ENCODE measurements around the gene HS6ST1. TPM values are rescaled to one million over a fixed set of nuclear protein-coding genes. Genes with fewer than 3 reads are reported as not detected.

HS6ST1 gene
- total and polyA plus RNA-seq, 2 donors (not counting 1 experiment from before 2014, with no cell fraction given): 7.8 to 22.7 TPM

DNA sequence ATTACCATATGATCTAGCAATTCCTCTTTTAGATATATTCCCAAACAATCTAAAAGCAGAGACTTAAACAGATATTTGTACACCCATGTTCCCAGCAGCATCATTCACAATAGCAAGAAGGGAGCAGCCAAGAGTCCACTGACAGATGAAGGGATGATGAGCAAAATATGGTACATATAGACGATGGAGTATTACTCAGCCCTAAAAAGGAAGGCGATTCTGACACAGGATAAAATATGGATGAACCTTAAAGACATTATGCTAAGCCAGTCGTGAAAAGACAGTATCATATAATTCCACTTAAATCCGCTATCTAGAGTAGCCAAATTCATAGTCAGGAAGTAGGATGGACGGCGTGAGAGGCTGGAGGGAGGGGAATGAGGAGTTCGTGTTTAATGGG lies 20.4 kb downstream of the HS6ST1 start:
- DNase-seq (no peak), ATAC-seq (ENCODE audit: low read depth) (no peak)
- Histone ChIP-seq H2AFZ (ENCODE audit: insufficient read depth, low read depth, low read length, poor library complexity, severe bottlenecking) (no peak overlapping the region), H3K36me3 (replicated peaks in 1 of 2; ENCODE audit: control extremely low read depth in 1 of 2, control insufficient read depth in 1 of 2, extremely low read depth in 1 of 2, insufficient read depth in 2 of 2, low read length in 1 of 2) (peaks cover 0 to 5% of the 10 kb centered on the region in 2 experiments), H3K4me2 (replicated peaks; ENCODE audit: low read depth, low read length, poor library complexity, severe bottlenecking) (no peak overlapping the region), H3K4me1 (ENCODE audit: control insufficient read depth in 2 of 2, insufficient read depth in 2 of 2, low read length in 2 of 2) (no peaks in the 10 kb centered on the region), H3K79me2 (ENCODE audit: control insufficient read depth, insufficient read depth, low read length) (peaks cover 69% of the 10 kb centered on the region), H3K9me3 (ENCODE audit: control extremely low read depth in 1 of 3, control insufficient read depth in 2 of 3, insufficient read depth in 1 of 3, low read length in 2 of 3) (peaks cover 0 to 7% (median 0%) of the 10 kb centered on the region in 3 donors), H3K27ac (ENCODE audit: low read length in 2 of 2) (no peak overlapping the region), H4K20me1 (ENCODE audit: control insufficient read depth, insufficient read depth, low read length, poor library complexity, severe bottlenecking) (peaks cover 88% of the 10 kb centered on the region), H3K27me3 (replicated peaks in 1 of 4; ENCODE audit: control extremely low read depth in 1 of 4, control insufficient read depth in 3 of 4, insufficient read depth in 4 of 4, low read length in 3 of 4) (no peaks in the 10 kb centered on the region), H3K9ac (ENCODE audit: low read length) (no peak overlapping the region), H3K4me3 (ENCODE audit: control extremely low read depth in 1 of 5, extremely low read depth in 1 of 5, insufficient read depth in 1 of 5, low read depth in 2 of 5, low read length in 4 of 5) (no peak overlapping the region)
- CTCF ChIA-PET: no interaction called here
- no peak overlapping the region for H3K27ac Mint-ChIP-seq
- POLR2A ChIA-PET: no interaction called here
- peaks cover 25% of the 10 kb centered on the region for H3K4me1 Mint-ChIP-seq
- intact Hi-C loops (cut with micrococcal nuclease): no loop called here
- 100% methylated on average over 3 of the region's 7 CpGs for WGBS (ENCODE audit: insufficient coverage)
- H3K27me3 Mint-ChIP-seq: no peaks in the 10 kb centered on the region
- H3K9me3 Mint-ChIP-seq (ENCODE audit: insufficient read depth): peaks cover 4% of the 10 kb centered on the region
- H3K4me3 Mint-ChIP-seq: no peak overlapping the region
- TF ChIP-seq, protein P1, sequence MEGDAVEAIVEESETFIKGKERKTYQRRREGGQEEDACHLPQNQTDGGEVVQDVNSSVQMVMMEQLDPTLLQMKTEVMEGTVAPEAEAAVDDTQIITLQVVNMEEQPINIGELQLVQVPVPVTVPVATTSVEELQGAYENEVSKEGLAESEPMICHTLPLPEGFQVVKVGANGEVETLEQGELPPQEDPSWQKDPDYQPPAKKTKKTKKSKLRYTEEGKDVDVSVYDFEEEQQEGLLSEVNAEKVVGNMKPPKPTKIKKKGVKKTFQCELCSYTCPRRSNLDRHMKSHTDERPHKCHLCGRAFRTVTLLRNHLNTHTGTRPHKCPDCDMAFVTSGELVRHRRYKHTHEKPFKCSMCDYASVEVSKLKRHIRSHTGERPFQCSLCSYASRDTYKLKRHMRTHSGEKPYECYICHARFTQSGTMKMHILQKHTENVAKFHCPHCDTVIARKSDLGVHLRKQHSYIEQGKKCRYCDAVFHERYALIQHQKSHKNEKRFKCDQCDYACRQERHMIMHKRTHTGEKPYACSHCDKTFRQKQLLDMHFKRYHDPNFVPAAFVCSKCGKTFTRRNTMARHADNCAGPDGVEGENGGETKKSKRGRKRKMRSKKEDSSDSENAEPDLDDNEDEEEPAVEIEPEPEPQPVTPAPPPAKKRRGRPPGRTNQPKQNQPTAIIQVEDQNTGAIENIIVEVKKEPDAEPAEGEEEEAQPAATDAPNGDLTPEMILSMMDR (IDR thresholded peaks at IDR 0.05): no peak
- TF ChIP-seq EZH2 (IDR thresholded peaks at IDR 0.05; ENCODE audit: borderline replicate concordance, insufficient read depth, low read depth, low read length, poor library complexity, severe bottlenecking): no peak

DNA sequence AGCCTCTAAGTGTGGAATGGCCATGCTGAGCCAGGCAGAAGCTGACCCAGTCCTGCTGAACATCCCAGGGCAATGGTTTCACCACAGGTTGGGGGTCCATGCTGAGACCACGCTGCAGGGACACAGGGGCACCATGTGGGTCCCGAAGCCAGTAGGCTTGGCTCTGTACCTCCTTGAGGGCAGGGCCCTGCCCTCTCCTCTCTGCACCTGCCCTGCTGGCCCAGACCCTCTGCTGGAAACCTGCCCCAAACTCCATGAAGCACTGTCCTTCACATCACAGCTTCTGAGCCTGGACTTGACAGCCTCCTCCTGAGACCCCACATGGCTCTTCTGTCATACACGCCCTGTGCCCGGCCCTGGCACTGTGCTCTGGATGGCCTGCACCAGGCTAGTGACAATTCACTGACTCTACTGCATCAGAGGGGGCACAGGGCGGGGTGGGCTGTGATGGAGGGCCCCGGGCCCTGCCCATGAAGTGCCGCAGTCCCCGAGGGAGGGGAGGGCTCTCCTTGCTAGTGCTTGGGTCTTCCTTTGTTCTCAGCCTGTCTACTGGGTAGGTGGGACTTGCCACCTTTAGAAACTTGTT lies 24.7 kb downstream of the HS6ST1 start:
- TF ChIP-seq, protein P1 (IDR thresholded peaks at IDR 0.05): no peak
- no peak for TF ChIP-seq EZH2 (IDR thresholded peaks at IDR 0.05; ENCODE audit: borderline replicate concordance, insufficient read depth, low read depth, low read length, poor library complexity, severe bottlenecking)
- Mint-ChIP-seq H3K4me1 (peaks cover 41% of the 10 kb centered on the region), H3K4me3 (no peak overlapping the region), H3K27ac (no peak overlapping the region), H3K27me3 (no peaks in the 10 kb centered on the region), H3K9me3 (ENCODE audit: insufficient read depth) (peaks cover 4% of the 10 kb centered on the region)
- Histone ChIP-seq H4K20me1 (ENCODE audit: control insufficient read depth, insufficient read depth, low read length, poor library complexity, severe bottlenecking) (peaks cover 88% of the 10 kb centered on the region), H3K9ac (ENCODE audit: low read length) (no peak overlapping the region), H3K79me2 (ENCODE audit: control insufficient read depth, insufficient read depth, low read length) (peaks cover 44% of the 10 kb centered on the region), H3K4me3 (ENCODE audit: control extremely low read depth in 1 of 5, extremely low read depth in 1 of 5, insufficient read depth in 1 of 5, low read depth in 2 of 5, low read length in 4 of 5) (no peak overlapping the region), H3K36me3 (replicated peaks in 1 of 2; ENCODE audit: control extremely low read depth in 1 of 2, control insufficient read depth in 1 of 2, extremely low read depth in 1 of 2, insufficient read depth in 2 of 2, low read length in 1 of 2) (peaks cover 0 to 6% of the 10 kb centered on the region in 2 experiments), H3K4me1 (ENCODE audit: control insufficient read depth in 2 of 2, insufficient read depth in 2 of 2, low read length in 2 of 2) (peaks cover 4 to 10% of the 10 kb centered on the region in 2 donors), H3K27me3 (replicated peaks in 1 of 4; ENCODE audit: control extremely low read depth in 1 of 4, control insufficient read depth in 3 of 4, insufficient read depth in 4 of 4, low read length in 3 of 4) (no peaks in the 10 kb centered on the region), H3K27ac (ENCODE audit: low read length in 2 of 2) (no peak overlapping the region), H2AFZ (ENCODE audit: insufficient read depth, low read depth, low read length, poor library complexity, severe bottlenecking) (no peak overlapping the region), H3K4me2 (replicated peaks; ENCODE audit: low read depth, low read length, poor library complexity, severe bottlenecking) (no peak overlapping the region), H3K9me3 (ENCODE audit: control extremely low read depth in 1 of 3, control insufficient read depth in 2 of 3, insufficient read depth in 1 of 3, low read length in 2 of 3) (peaks cover 0 to 6% (median 0%) of the 10 kb centered on the region in 3 donors)
- no peak for ATAC-seq (ENCODE audit: low read depth)
- POLR2A ChIA-PET: interaction anchor here (0.9 kb wide), 1 partner anchor 16 kb away, joined by 3 read pairs; no protein-coding TSS in a partner anchor
- WGBS (ENCODE audit: insufficient coverage): 90% methylated on average over 8 of the region's 8 CpGs
- CTCF ChIA-PET: no interaction called here
- intact Hi-C loops (cut with micrococcal nuclease): no loop called here
- DNase-seq: no peak

All from B cell (primary cell).